DND-41 (cell line): ENCODE measurements around the gene SNTG2.

Experiments
- CTCF ChIP-seq: IDR thresholded peaks from 2 replicates; pipeline ENCODE4 v1.5.1; 2012; ENCODE audit warnings: borderline replicate concordance, low read length, moderate library complexity, mild to moderate bottlenecking; ENCODE audit not compliant: poor library complexity, severe bottlenecking; ENCODE audit errors: extremely low read depth
- EZH2 ChIP-seq: IDR thresholded peaks from 3 replicates; pipeline ENCODE4 v1.6.1; 2012; ENCODE audit warnings: borderline replicate concordance, low read depth, mild to moderate bottlenecking, moderate library complexity, low read length, inconsistent platforms; ENCODE audit not compliant: severe bottlenecking

GRCh38 chr2:1136067-1136466, 185.4 kb downstream of the SNTG2 start:
- TF ChIP-seq EZH2 (no peak), CTCF (peak; percentile 49)
